HG03378 (cell line): Measurements from ENCODE around the gene RHAG.
"Not testable (repeated sequence)": the region's sequence is repeated elsewhere in the genome, so short reads cannot be mapped to it uniquely, and the experiment has no call there.

Source experiments
- ATAC-seq: cut with Tn5 transposase; IDR thresholded peaks from one replicate; pipeline ENCODE4 v1.9.1; 2021; ENCODE audit warnings: mild to moderate bottlenecking, moderate library complexity; ENCODE audit not compliant: unreplicated experiment

The RHAG gene

DNA sequence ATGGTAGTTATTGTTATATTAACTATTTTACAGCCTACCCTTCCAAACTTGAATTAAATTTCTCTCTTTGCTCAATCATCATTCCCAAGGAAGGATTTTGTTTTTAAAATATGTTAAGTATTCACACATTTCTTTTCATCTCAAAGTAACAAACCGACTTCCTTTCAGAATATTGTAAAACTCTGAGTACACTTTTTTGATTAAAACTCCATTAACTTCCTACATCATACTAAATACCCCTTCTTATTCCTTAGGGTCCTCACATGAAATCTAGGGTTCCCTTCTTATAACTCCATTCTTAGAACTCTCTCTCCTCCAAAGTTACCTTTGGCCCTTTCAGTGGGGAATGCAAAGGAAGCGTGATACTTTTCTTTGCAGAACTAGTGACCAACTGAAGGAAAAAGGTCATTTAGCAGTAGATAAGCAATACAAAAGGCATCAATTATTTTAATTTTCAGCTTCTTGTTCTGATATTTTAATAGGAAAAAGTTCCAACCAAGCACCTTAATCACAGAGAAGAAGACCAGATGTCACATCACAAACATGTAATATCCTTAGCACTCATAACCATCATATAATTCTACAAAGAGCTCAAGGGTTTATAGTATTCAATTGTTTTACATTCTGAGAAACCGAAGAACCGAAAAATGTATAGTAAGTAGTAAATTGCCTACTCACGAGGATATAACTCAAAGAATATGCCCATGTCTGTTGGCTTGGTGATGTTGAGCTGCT is 494 bp downstream of the RHAG start:
- ATAC-seq = no peak

DNA sequence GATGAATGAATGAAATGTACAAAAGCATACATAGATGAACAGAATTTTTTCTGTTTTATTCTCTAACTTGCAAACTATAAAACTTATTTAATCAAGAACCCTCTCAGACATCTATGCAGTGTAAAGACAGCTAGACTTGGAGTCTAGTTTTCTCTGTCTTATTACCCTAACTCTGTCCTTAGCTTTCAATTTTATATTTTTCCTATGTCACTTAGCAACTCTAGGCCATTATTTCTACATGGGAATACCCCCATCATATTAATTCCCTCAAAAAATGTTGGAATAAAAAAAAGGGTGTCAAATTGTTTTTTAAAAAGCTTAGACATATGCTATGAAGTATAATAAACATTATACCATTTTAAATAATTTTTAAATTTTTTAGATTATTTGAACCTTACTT is 1.2 kb downstream of the RHAG start:
- no peak for ATAC-seq

DNA sequence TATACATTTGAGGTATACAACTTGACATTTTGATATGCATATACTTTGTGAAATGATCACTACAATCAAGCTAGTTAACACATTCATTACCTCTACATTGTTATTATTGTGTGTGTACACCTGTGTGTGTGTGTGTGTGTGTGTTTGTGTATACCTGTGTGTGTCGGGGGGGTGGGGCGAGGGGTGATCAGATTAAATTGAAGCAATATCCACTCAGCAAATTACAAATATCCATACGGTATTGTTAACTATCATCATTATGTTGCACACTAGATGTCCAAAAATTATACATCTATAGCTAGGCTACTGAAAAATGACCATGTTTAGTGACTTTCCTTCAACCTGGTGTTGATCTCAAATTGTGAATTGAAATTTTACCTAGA is 1.8 kb downstream of the RHAG start:
- ATAC-seq = no peak

DNA sequence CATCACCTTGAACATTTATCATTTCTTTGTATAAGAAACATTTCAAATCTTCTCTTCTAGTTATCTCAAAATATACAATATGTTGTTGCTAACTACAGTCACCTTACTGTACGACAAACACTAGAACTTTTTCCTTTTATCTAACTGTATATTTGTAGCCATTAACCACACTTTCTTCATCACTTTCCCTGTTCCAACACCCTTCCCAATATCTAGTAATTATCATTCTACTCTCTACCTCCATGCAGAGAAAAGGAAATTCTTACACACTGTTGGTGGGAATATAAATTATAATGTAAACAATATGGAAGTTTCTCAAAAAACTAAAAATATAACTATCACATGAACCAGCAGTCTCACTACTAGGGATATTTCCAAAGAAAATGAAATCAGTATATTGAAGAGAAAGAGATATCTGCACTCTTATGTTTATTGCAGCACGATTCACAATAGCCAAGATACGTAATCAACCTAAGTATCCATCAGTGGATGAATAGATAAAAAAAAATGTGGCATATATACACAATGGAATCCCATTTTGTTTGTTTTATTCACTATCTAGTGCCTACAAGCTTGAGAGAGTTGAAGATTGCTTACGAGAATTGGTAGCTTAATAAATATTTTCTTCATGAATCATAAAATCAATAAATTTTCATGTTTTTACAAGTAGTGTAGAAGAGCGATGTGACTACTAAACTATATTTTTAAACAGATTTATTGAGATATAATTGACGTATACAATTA is 2.4 kb downstream of the RHAG start:
- ATAC-seq = no peak

DNA sequence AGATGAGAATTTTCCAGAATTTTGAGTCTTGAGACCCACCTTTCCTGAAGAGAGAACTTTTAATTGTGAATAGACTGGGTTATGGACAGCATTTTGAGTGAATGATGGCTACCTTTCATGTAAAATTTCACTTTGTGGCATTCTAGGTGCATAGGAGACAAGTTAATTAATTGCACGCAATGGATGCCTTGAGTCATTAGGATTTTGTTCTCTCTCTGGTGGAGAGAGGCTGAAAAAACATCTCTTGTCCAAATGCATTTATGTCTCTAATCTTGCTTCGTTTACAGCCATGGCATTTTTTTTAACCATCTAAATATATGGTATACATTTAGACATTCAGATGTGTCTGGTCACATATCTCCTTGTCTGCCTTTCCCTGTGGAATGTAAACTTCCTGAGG is 3.1 kb downstream of the RHAG start:
- ATAC-seq = no peak

DNA sequence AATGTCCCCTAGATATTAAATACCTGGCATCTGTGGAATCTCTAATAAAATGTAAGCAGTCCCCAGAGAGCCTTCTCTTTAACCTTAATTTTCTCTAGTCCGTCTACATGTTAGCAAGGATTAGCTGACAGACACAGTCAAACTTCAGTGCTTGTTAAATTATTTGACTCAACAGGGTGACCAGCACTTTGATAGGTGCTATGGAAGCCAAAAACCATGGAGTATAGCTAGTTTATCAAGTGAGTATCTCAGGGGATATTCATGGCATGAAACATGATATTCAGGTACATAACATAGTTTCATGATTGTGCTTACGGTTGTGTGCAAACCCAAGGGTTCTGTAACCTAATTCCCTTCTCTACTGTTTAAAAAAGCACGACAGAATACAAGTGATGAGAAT is 3.9 kb downstream of the RHAG start:
- ATAC-seq = no peak

DNA sequence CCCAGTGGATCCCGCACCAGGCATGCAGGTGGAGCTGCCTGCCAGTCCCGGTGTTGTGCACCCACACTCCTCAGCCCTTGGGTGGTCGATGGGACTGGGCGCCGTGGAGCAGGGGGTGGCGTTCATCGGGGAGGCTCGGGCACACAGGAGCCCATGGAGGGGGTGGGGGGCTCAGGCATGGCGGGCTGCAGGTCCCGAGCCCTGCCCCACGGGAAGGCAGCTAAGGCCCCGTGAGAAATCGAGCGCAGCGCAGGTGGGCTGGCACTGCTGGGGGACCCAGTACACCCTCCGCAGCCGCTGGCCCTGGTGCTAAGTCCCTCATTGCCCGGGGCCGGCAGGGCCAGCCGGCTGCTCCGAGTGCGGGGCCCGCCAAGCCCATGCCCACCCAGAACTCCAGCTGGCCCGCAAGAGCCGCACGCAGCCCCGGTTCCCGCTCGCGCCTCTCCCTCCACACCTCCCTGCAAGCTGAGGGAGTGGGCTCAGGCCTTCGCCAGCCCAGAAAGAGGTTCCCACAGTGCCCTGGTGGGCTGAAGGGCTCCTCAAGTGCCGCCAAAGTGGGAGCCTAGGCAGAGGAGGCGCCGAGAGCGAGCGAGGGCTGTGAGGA is 7.1 kb downstream of the RHAG start:
- ATAC-seq = not testable (repeated sequence)

DNA sequence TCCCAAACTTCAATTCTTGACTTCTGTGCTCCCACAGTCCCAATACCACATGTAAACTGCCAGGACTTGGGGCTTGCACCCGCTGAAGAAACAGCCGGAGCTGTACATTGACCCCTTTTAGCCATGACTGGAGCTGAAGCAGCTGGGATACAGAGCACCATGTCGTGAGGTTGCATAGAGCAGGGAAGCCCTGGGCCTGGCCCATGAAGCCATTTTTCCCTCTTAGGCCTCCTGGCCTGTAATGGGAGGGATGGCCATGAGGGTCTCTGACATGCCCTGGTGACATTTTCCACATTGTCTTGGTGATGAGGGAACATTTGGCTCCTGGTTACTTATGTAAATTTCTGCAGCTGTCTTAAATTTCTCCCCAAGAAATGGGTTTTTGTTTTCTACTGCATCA is 9.8 kb downstream of the RHAG start:
- no peak for ATAC-seq

DNA sequence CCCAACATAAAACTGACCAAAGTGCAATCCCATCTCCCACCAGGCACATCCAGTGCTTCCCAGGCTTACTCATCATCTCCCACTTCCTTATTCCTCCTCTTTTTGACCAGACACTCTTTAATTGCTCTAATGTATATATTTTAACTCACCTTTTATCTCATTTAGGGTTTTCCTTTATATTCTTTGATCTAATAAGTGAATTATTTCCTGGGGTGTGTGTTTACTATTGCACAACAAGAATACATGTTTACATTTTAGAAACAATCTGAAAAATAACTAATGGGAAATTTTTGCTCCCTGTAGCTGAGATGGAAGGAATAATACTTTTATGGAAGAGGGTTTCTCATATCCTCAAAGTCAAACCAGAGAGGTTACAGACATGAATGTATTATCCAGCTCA is 18.4 kb downstream of the RHAG start:
- no peak for ATAC-seq

DNA sequence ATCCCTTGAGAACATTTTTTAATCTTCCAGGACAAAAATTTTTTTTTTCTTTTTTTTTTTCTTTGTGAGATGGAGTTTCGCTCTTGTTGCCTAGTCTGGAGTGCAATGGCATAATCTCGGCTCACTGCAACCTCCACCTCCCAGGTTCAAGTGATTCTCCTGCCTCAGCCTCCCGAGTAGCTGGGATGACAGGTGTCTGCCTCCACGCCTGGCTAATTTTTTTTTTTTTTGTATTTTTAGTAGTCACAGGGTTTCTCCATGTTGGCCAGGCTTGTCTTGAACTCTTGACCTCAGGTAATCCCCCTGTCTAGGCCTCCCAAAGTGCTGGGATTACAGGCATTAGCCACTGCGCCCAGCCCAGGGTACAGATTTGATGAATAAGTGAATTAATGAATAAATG is 22.5 kb downstream of the RHAG start:
- not testable (repeated sequence) for ATAC-seq

DNA sequence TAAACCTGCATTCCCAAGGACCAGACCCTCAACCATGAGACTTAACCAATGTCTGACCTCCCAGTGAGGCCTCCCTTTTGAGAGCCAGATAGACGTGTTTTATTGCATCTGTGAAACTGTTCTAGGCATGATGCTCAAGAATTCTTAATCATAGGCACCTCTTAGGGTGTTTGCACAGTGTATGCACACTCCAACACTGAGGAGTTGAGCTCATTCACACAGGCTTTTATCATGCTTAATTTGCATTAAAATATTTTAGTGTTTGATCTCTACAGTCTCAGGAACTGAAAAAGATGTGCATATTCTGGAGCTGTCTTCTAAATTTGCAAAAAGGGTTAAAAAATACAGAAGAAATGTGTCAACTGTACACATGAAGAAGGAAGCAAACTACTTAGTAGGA is 27.4 kb downstream of the RHAG start:
- no peak for ATAC-seq

DNA sequence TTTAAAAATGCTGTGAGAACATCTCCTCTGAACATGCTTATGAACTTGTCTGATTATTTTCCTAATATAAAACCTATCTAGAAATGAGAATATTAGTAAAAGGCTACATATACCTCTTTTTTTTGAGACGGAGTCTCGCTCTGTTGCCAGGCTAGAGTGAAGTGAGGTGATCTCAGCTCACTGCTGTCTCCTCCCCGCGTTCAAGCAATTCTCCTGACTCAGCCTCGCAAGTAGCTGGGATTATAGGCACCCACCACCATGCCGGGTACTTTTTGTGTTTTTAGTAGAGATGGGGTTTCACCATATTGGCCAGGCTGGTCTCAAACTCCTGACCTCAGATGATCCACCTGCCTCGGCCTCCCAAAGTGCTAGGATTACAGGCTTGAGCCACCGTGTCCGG is 28.4 kb downstream of the RHAG start:
- not testable (repeated sequence) for ATAC-seq

DNA sequence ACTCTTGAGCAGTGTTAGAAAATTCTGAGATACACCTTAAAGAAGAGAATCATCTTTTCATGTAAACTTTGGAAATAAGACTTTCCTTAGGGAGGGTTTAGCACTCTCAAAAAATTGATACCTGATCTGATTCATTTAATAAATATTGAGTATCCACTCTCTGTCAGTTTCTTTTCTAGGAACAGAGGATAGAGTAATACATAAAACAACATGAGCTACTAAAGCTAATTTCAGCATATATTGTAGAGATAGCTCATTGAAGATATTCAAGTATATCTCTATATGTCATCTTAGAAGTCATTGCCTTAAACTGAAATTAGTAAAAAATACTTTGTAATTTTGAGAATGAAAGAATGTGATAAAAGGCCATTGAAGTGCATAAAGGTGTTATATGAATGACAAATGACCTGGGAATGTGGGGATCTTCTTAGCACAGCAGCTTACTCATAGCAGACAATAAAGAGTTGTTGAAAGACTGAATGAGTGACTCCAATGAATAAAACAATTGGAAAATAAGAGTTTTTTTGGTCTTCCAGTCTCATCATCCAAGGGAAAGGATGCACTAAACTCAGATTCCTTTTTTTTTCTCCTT is 29.2 kb downstream of the RHAG start:
- no peak for ATAC-seq

DNA sequence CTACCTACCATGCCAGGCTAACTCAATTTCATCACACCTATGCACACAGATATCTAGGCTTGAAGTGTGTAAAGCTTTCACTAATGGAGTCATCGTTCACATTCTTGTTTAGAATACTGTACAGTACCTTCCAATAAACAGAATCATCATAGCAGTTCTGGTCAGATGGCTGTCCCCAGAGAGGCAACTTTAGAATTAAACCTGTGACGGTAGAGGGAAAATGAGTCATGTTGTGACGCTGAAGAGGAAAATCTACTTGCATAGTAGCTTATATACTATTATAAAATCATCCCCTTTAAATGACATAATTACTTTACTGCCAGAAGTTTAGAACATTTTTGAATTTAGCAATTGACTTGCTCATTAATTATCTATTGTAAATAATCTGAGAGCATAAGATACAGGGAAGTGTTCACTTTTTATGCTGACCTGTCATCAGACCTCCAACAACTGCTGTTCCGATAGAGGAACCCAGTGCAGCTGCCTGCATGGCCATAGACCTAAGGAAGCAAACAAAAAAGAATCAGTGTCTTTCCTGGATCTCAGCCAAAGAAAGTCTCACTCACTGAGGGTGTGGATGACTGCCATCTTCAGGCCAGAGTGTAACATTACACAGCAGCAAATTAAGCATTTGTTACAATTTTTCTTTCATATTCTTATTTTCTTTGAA is 29.8 kb downstream of the RHAG start:
- ATAC-seq = peak; percentile 97

DNA sequence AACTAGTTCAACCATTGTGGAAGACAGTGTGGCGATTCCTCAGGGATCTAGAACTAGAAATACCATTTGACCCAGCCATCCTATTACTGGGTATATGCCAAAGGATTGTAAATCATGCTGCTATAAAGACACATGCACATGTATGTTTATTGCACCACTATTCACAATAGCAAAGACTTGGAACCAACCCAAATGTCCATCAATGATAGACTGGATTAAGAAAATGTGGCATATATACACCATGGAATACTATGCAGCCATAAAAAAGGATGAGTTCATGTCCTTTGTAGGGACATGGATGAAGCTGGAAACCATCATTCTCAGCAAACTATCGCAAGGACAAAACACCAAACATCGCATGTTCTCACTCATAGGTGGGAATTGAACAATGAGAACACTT is 32.6 kb downstream of the RHAG start:
- ATAC-seq = not testable (repeated sequence)

DNA sequence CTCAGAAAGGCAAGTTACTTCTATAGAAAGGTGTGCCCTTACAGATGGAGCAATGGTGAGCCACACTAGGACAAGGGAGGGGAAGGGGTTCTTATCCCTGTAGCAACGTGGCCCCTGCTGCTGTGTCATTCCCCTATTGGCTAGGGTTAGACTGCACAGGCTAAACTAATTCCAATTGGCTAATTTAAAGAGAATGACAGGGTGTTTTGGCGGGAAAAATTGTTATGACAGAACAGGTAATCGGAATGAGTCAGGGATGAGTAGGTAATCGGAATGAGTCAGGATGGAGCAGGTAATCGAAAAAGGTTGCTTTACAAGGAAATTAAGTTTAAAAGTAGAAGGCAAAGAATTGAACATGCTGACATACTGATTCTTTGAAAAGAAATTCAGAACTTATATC is 49.4 kb downstream of the RHAG start:
- ATAC-seq = not testable (repeated sequence)

DNA sequence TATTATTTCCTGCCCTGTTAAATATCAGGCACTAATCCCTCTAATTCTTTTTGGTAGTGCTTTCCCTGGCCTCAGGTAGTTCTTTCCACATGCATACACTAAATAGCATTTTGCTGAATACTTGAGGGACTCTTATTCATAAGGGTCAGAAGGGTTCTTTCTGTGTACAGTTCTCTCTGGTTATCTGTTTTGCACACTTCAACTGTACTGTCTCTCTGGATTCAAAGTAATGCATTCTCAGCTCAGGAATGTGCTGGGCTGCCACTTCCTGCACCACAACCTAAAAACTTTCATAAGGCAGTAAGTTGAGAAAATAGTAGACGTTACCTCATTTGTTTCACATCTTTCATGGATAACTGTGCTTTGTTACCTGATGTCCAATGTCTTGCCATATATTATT is 54.1 kb downstream of the RHAG start:
- ATAC-seq = no peak

DNA sequence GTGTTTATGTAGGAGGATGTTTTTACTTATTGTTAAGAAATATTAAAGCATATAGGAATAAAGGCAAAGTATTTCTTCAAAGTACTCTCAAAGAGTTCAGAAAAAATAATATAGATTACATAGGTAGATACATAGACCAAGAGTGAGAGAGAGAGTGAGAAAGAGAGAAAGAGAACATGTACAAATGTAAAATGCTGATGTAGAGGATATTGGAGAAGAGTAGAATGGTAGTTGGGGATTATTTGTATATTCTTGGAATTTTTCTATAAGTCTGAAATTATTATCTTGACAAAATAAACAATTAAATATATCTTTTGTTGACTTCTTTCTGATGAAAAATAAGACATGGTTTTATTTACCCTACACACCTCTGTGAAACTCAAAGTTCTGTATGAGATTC is 57.0 kb downstream of the RHAG start:
- ATAC-seq = no peak

DNA sequence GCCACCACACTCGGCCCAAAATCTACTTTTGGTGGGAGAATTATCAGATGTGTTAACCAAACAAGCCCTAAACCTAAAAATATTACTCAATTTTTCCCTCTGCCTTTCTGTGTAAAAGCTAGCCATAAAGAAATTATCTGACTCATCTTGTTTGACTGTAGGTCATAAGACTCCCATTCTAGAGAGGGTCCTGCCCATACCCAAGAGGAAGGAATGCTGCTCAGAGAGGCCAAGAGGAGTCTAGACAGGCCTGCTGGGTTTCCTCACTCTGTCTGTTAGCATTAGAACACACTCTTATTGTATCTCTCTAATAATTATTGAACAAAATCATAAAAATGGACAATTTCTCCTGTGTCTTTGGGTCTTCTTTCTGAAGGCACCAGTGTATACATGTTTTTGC is 60.0 kb downstream of the RHAG start:
- ATAC-seq = no peak

DNA sequence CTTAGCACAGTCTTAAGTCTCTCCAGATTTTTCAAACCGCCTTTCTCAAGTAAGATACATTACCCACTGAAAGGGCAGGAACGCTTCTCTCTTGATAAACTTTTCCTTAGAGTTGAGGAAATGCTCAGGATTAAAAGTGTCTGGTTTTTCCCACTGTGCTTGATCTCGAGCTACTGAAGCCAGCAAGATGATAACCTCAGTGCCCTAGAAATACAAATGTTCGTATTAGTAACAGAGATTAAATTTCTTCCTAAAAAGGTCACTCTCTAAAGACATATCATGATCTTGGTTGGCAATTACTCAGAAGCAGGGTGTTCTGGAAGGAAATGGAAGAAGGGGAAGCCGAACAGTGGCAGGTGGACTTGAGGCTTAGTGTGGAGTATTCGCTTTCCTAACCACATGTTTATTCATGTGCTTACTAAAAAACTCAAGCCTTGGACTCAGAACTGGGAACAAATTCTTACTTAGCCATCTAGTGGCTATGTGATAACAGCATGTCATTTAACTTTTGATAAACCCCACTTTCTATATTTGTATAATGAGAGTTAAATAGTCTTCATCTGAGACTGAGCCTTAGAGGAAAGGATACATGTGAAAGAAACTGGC is 66.1 kb downstream of the RHAG start:
- ATAC-seq = no peak

DNA sequence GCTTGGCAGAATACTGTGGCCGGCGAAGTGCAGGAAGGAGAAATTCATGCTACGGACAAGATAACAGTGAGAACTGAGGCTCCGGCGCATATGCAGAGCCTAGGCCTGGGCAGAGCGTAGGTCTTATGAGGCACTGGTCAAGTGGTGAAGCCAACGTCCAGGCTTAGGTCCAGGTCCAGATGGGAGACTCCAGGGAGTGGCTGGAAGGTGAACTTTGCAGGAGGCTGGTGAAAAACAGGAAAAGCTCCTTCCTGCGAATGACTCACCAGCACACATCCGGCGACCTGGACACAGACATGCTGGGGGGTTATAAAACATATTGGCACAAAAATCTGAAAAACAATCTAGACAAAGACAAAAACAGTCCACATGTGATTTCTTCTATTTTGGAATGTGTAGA is 70.8 kb downstream of the RHAG start:
- no peak for ATAC-seq
